IMR-90 (cell line): ENCODE results near the gene MTX3. TPM values are rescaled to one million over a fixed set of nuclear protein-coding genes. Genes with fewer than 3 reads are reported as not detected.

ENCODE experiments used
- ATAC-seq: fragments of 200-7000 bp; cut with Tn5 transposase; 2 replicates; pipeline ENCODE4 v1.9.1; 2020; ENCODE audit warnings: low read depth, mild to moderate bottlenecking, moderate library complexity
- BruUV-seq: library from RNA; stranded (reverse); fragments of 400-500 nt; replicated peaks from 2 replicates; lab custom pipeline; 2021; lab: Mats Ljungman, UMichigan
- CTCF ChIA-PET: fragments of 300-600 bp; formaldehyde crosslinking; extraction: SDS; loops from one replicate; lab custom pipeline; 2021; ENCODE audit warnings: antibody characterized with exemption; lab: Yijun Ruan, JAX
- POLR2A ChIA-PET: fragments of 300-600 bp; sonication (Branson Sonifier 250); formaldehyde crosslinking; loops from one replicate; lab custom pipeline; 2022; ENCODE audit warnings: antibody characterized with exemption; ENCODE audit not compliant: unreplicated experiment; lab: Charles Lee
- DNase-seq: peaks from one replicate; pipeline ENCODE4 v3.0.0; 2013
- H2AFZ ChIP-seq: replicated peaks from 2 replicates; pipeline ENCODE3; 2013; ENCODE audit warnings: low read length, mild to moderate bottlenecking; ENCODE audit not compliant: poor library complexity
- H2AK5ac ChIP-seq: 2 replicates; pipeline ENCODE4 v1.6.1; 2013; ENCODE audit warnings: low read depth, low read length, inconsistent platforms
- H2AK9ac ChIP-seq: replicated peaks from 2 replicates; pipeline ENCODE3; 2013; ENCODE audit warnings: mild to moderate bottlenecking, low read depth, low read length, moderate library complexity; ENCODE audit not compliant: poor library complexity
- H2BK120ac ChIP-seq: 2 replicates; pipeline ENCODE4 v1.6.1; 2013; ENCODE audit warnings: low read depth, low read length, inconsistent platforms
- H2BK15ac ChIP-seq: 3 replicates; pipeline ENCODE4 v1.6.1; 2013; ENCODE audit warnings: low read depth, low read length, inconsistent platforms
- H2BK20ac ChIP-seq: 2 replicates; pipeline ENCODE4 v1.6.1; 2013; ENCODE audit warnings: low read depth, mild to moderate bottlenecking, inconsistent platforms, low read length, moderate library complexity
- H2BK5ac ChIP-seq: 2 replicates; pipeline ENCODE4 v1.6.1; 2013; ENCODE audit warnings: mild to moderate bottlenecking, low read depth, low read length, inconsistent platforms; ENCODE audit not compliant: poor library complexity, severe bottlenecking
- H3K14ac ChIP-seq: replicated peaks from 2 replicates; pipeline ENCODE4 v1.6.1; 2013; ENCODE audit warnings: low read depth, low read length, inconsistent platforms
- H3K18ac ChIP-seq: 2 replicates; pipeline ENCODE4 v1.6.1; 2013; ENCODE audit warnings: low read depth, low read length, control low read depth
- H3K23ac ChIP-seq: 2 replicates; pipeline ENCODE4 v1.6.1; 2013; ENCODE audit warnings: low read depth, low read length, inconsistent platforms
- H3K27ac ChIP-seq: 2 replicates; pipeline ENCODE4 v1.5.1; 2013; ENCODE audit warnings: mild to moderate bottlenecking, control low read depth, low read length; ENCODE audit not compliant: insufficient read depth
- H3K27me3 ChIP-seq: 2 replicates; pipeline ENCODE4 v1.6.1; 2013; ENCODE audit warnings: low read length; ENCODE audit not compliant: control insufficient read depth, insufficient read depth
- H3K36me3 ChIP-seq: 2 replicates; pipeline ENCODE4 v1.6.1; 2013; ENCODE audit warnings: low read length, mixed read lengths; ENCODE audit not compliant: control insufficient read depth, insufficient read depth
- H3K4ac ChIP-seq: 2 replicates; pipeline ENCODE4 v1.6.1; 2013; ENCODE audit warnings: low read depth, low read length, inconsistent platforms
- H3K4me1 ChIP-seq: 2 replicates; pipeline ENCODE4 v1.6.1; 2013; ENCODE audit warnings: low read length, mixed read lengths; ENCODE audit not compliant: control insufficient read depth, insufficient read depth
- H3K4me2 ChIP-seq: 2 replicates; pipeline ENCODE4 v1.6.1; 2013; ENCODE audit warnings: low read depth, mild to moderate bottlenecking, control low read depth, low read length, moderate library complexity
- H3K4me3 ChIP-seq: 2 replicates; pipeline ENCODE4 v1.5.1; 2013; ENCODE audit warnings: low read depth, mild to moderate bottlenecking, control low read depth, low read length, moderate library complexity; ENCODE audit not compliant: insufficient read depth
- H3K56ac ChIP-seq: 2 replicates; pipeline ENCODE4 v1.6.1; 2013; ENCODE audit warnings: low read length, inconsistent platforms; ENCODE audit not compliant: insufficient read depth; ENCODE audit errors: extremely low read depth
- H3K79me1 ChIP-seq, 2 experiments: 2 replicates each; pipeline ENCODE4 v1.6.1; 2013; ENCODE audit warnings: low read length in 2 of 2, inconsistent platforms in 1 of 2, low read depth in 1 of 2
- H3K9ac ChIP-seq: 2 replicates; pipeline ENCODE4 v1.6.1; 2013; ENCODE audit warnings: low read depth, low read length, control low read depth
- H3K9me1 ChIP-seq: 2 replicates; pipeline ENCODE4 v1.6.1; 2013; ENCODE audit warnings: low read length, inconsistent platforms; ENCODE audit not compliant: insufficient read depth
- H3K9me3 ChIP-seq: 2 replicates; pipeline ENCODE4 v1.6.1; 2013; ENCODE audit warnings: low read length; ENCODE audit not compliant: control insufficient read depth, insufficient read depth
- H4K20me1 ChIP-seq: 2 replicates; pipeline ENCODE4 v1.6.1; 2013; ENCODE audit warnings: low read length, inconsistent platforms; ENCODE audit not compliant: insufficient read depth
- H4K5ac ChIP-seq: 2 replicates; pipeline ENCODE4 v1.6.1; 2013; ENCODE audit warnings: mild to moderate bottlenecking, low read depth, low read length, control low read depth
- H4K8ac ChIP-seq, 2 experiments: 2 replicates each; pipeline ENCODE4 v1.6.1; 2013; ENCODE audit warnings: low read depth in 2 of 2, low read length in 2 of 2, control low read depth in 1 of 2, inconsistent platforms in 1 of 2
- H4K91ac ChIP-seq: 2 replicates; pipeline ENCODE4 v1.6.1; 2013; ENCODE audit warnings: low read depth, low read length, inconsistent platforms; ENCODE audit not compliant: insufficient read depth
- BHLHE40 ChIP-seq: fragments of 150-350 bp; IDR thresholded peaks from 2 replicates; pipeline ENCODE4 v1.6.1; 2016; ENCODE audit warnings: mild to moderate bottlenecking, low read depth, low read length
- CHD1 ChIP-seq: IDR thresholded peaks from 2 replicates; pipeline ENCODE4 v1.6.1; 2012; ENCODE audit warnings: low read depth, low read length, improper control_type of control experiment
- CTCF ChIP-seq: conservative IDR thresholded peaks from 2 replicates; pipeline ENCODE4 v1.5.1; 2012; ENCODE audit warnings: mild to moderate bottlenecking, low read depth, low read length, improper control_type of control experiment
- FOS ChIP-seq: fragments of 150-350 bp; IDR thresholded peaks from 2 replicates; pipeline ENCODE4 v1.6.1; 2016; ENCODE audit warnings: low read depth, low read length
- MAFK ChIP-seq: IDR thresholded peaks from 2 replicates; pipeline ENCODE4 v1.6.1; 2012; ENCODE audit warnings: low read depth, low read length, improper control_type of control experiment
- MAZ ChIP-seq: IDR thresholded peaks from 2 replicates; pipeline ENCODE4 v1.6.1; 2012; ENCODE audit warnings: low read depth, mild to moderate bottlenecking, low read length, improper control_type of control experiment, moderate library complexity, borderline replicate concordance
- MXI1 ChIP-seq: IDR thresholded peaks from 2 replicates; pipeline ENCODE4 v1.6.1; 2012; ENCODE audit warnings: low read depth, mild to moderate bottlenecking, low read length, moderate library complexity, borderline replicate concordance
- RFX5 ChIP-seq: IDR thresholded peaks from 2 replicates; pipeline ENCODE4 v1.8.0; 2012; ENCODE audit warnings: low read depth, mild to moderate bottlenecking, low read length, moderate library complexity
- SMC3 ChIP-seq: fragments of 150-350 bp; IDR thresholded peaks from 2 replicates; pipeline ENCODE4 v1.6.1; 2016; ENCODE audit warnings: low read depth, mild to moderate bottlenecking, antibody characterized with exemption, low read length, moderate library complexity
- USF2 ChIP-seq: fragments of 150-350 bp; IDR thresholded peaks from 2 replicates; pipeline ENCODE4 v1.6.1; 2017; ENCODE audit warnings: mild to moderate bottlenecking, antibody characterized with exemption, low read length, low read depth
- WGBS, 2 experiments: methylation state at CpG; one replicate each; pipeline versions ENCODE4 v1.1.5 to v1.1.7; 2013; ENCODE audit warnings: missing lambda C conversion rate in 2 of 2; ENCODE audit not compliant: insufficient read length in 1 of 2; ENCODE audit errors: extremely low coverage in 2 of 2; 5-methylcytosine and 5-hydroxymethylcytosine counted together
- dilution Hi-C: fragments of 300-500 bp; cut with HindIII; formaldehyde crosslinking; loops from one replicate; pipeline ENCODE4 v1.14.3; 2018; ENCODE audit warnings: low sequenced_read_pairs; ENCODE audit not compliant: unreplicated experiment
- in situ Hi-C: fragments of 300-500 bp; cut with MboI; formaldehyde crosslinking; loops from 3 replicates; pipeline ENCODE4 v1.14.3; 2019; ENCODE audit warnings: low sequenced_read_pairs, inconsistent platforms, mixed read lengths
- intact Hi-C: fragments of 100-400 bp; cut with micrococcal nuclease; formaldehyde crosslinking; loops from 2 replicates; pipeline ENCODE4 v1.10.0; 2022
- polyA plus RNA-seq, 3 experiments: library from polyadenylated mRNA; depleted of rRNA; stranded (reverse); fragments of >200 nt; gene quantifications; 2 replicates each; pipeline ENCODE4 v1.2.3, GENCODE V29; 2012; ENCODE audit warnings: low replicate concordance in 1 of 3
- total RNA-seq: library from RNA; depleted of rRNA; stranded (reverse); fragments of >200 nt; gene quantifications from 2 replicates; pipeline ENCODE4 v1.2.3, GENCODE V29; 2012

The MTX3 gene
- total and polyA plus RNA-seq, 2 of the 4 experiments (the other 2 are of a cell fraction): 6.6 to 12.7 TPM

- dilution Hi-C loops: no loop called here
These were observed 18.1 kb upstream of the MTX3 start for GRCh38 chr5:80008995-80009765.

More at GRCh38 chr5:80008995-80009765, 18.1 kb upstream of the MTX3 start:
- no peak overlapping the region for H4K8ac ChIP-seq
- no peak overlapping the region for H3K14ac ChIP-seq
- H3K18ac ChIP-seq: no peak overlapping the region
- H3K79me1 ChIP-seq: no peaks in the 10 kb centered on the region
- no peak overlapping the region for H2AK9ac ChIP-seq
- no peak overlapping the region for H2BK20ac ChIP-seq
- H3K9me3 ChIP-seq: no peaks in the 10 kb centered on the region
- H3K9ac ChIP-seq: no peak overlapping the region
- H3K4me1 ChIP-seq: no peaks in the 10 kb centered on the region
- H3K9me1 ChIP-seq: 0 out of 2 replicates have a peak, but pooled peaks cover 2% of the 10 kb centered on the region
- TF ChIP-seq USF2 (no peak), MXI1 (no peak), CTCF (no peak), MAFK (no peak), MAZ (no peak), FOS (no peak), CHD1 (no peak), BHLHE40 (no peak), SMC3 (no peak), RFX5 (no peak)
- H4K20me1 ChIP-seq: no peaks in the 10 kb centered on the region
- H3K4me2 ChIP-seq: no peak overlapping the region
- no peak overlapping the region for H3K56ac ChIP-seq
- H3K4ac ChIP-seq: no peak overlapping the region
- ATAC-seq (no peak), DNase-seq (no peak)
- no peak overlapping the region for H2AK5ac ChIP-seq
- H2AFZ ChIP-seq: no peak overlapping the region
- no peak overlapping the region for H2BK5ac ChIP-seq
- in situ Hi-C loops: no loop called here
- POLR2A ChIA-PET: no interaction called here
- H4K5ac ChIP-seq: no peak overlapping the region
- no peaks in the 10 kb centered on the region for H3K36me3 ChIP-seq
- no peak overlapping the region for H2BK120ac ChIP-seq
- no CpG with 5 or more reads among the region's 4 CpGs for WGBS, 2 experiments
- intact Hi-C loops: no loop called here
- CTCF ChIA-PET: no interaction called here
- no peaks in the 10 kb centered on the region for H3K27me3 ChIP-seq
- BruUV-seq: no TSS peak
- no peak overlapping the region for H3K4me3 ChIP-seq
- H2BK15ac ChIP-seq: no peak overlapping the region
- no peak overlapping the region for H3K27ac ChIP-seq
- H4K91ac ChIP-seq: no peak overlapping the region
- H3K23ac ChIP-seq: no peak overlapping the region
